Left kidney (tissue), 2 donors: ENCODE measurements around the gene PPM1G. TPM values are rescaled to one million over a fixed set of nuclear protein-coding genes. Genes with fewer than 3 reads are reported as not detected.
"Not testable (repeated sequence)": the region's sequence is repeated elsewhere in the genome, so short reads cannot be mapped to it uniquely, and the experiment has no call there.

ENCODE experiments used
- DNase-seq: peaks from one replicate; pipeline ENCODE4 v3.0.0-alpha.2; 2013
- polyA plus RNA-seq: library from polyadenylated mRNA; unstranded; fragments of 120-200 nt; gene quantifications from one replicate; pipeline ENCODE4 v1.2.1, GENCODE V29; 2013; ENCODE audit not compliant: insufficient read length

The PPM1G gene
- polyA plus RNA-seq, 1 donor, result 96.0 TPM

DNA sequence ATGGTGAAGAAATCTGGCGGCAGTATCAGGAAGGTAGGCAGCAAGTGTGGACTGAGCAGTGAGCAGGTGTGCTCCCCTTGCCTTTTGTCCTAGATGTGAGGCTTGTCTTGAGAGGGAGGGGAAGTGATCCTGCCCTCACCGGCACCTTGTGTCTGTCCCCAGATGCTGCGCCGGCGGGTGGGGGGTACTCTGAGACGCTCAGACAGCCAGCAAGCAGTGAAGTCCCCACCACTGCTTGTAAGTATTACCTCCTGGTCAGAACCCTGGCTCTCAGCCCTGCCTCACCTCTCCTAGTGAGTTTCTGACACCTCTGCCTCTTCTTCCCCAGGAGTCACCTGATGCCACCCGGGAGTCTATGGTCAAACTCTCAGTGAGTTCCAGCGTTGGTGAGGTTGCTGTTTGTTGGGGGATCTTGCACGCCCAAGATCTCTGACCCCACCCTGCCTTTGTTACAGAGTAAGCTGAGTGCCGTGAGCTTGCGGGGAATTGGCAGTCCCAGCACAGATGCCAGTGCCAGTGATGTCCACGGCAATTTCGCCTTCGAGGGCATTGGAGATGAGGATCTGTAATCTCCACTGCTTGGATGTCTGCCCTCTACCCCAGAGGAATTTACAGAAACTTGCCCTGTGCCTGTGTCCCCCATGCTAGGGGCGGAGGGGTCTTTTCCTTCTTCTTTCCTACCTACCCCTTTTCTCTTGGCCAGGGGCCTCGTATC, 33.1 kb downstream of the PPM1G start:
- no peak for DNase-seq

DNA sequence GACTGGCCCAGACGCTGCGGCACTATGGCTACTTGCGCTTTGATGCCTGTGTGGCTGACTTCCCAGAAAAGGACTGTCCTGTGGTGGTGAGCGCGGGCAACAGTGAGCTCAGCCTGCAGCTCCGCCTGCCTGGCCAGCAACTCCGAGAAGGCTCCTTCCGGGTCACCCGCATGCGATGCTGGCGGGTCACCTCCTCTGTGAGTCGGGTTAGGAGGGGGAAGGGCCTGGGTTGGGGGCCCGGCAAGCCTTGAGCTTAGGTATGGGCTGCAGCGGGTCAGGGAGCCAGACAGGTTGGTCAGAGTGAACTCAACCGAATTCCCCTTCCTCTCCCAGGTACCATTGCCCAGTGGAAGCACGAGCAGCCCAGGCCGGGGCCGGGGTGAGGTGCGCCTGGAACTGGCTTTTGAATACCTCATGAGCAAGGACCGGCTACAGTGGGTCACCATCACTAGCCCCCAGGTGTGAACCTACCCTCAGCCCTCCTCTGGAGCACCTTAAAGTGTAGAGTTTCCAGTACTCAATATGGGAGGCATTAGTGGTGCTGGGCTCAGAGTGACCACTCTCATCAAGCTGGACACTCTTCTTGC, 33.8 kb downstream of the PPM1G start:
- DNase-seq, result no peak

- DNase-seq, result no peak
These were observed 35.8 kb downstream of the PPM1G start for GRCh38 chr2:27373567-27373966.

GRCh38 chr2:27372937-27373336, 36.5 kb downstream of the PPM1G start:
- DNase-seq, result no peak

DNA sequence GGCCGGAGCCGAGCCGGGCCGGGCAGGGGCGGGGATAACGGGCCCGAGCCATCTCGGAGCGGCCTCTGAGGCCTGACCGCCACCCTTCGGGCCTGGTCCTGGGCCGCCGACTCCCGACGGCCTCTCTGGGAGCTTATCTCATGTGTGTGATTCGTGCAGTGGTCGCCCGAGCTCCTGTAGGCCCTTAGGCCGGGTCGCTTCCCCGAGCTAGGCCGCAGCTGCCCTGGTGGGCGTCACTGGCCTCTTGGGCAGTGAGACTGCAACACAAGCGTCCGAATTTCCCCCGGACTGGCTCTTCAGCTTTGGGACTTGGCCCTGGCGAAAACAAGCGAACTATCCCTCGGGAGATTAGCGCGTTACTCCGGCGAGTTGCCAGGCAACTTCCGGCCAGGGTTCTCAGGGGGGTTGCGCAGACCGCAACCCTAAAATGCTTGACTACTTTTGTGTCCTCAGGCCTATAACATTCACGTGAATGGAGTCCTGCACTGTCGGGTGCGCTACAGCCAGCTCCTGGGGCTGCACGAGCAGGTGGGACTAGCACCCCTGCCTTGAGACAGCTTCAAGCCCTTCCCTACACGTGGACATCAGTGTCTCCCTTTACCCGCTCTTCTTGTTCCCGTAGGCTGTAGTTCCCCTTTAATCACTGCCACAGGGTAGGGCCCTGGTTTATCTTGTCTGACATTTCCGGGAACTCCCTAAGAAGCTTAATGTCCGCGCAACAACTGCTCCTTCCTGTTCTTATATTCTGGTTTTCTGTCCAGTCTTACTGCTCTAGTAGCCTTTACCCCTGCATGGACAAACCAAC, 38.4 kb downstream of the PPM1G start:
- DNase-seq, result no peak

- DNase-seq, result peak; percentile 99
These were observed 39.2 kb downstream of the PPM1G start, which contains the start of the genes EIF2B4 and SNX17 for GRCh38 chr2:27370026-27370815. Gene EIF2B4 (minus strand): TSS chr2:27370338. CDS start chr2:27370314, 24 bp downstream. Gene SNX17 (plus strand): TSS chr2:27370616. CDS start chr2:27370744, 128 bp downstream.

GRCh38 chr2:27369471-27370025, 39.8 kb downstream of the PPM1G start:
- DNase-seq, result no peak

GRCh38 chr2:27363933-27364332, 45.5 kb downstream of the PPM1G start:
- DNase-seq, result no peak

DNA sequence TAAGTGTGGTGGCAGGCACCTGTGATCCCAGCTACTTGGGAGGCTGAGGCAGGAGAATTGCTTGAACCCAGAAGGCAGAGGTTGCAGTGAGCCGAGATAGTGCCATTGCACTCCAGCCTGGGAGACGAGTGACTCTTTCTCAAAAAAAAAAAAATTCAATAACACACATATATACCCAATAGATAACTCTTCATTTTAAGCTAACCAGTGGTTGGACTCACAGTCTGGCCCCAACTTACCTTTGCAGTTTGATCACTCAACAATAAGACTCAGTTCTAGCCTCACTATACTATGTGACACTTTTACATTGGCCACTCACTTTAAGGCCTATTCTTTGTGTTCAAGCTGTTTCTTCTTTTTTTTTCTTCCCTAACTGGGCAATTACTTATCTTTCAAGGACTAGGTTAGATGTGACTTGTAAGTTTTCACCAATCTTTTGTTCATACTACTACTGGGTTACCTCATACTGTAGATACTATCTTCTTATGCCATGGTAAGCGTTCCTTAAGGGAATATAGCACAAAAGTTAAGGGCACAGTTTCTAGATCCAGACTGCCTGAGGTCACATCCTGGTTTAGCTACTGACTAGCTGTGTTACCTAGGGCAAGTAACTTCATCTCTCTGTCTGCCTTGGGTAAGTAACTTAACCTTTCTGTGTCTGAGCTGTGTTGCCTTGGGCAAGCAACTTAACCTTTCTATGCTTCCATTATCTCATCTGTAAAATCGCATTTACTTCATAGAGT, 46.5 kb downstream of the PPM1G start:
- DNase-seq, result no peak

- peak; percentile 99 for DNase-seq
These were observed 52.8 kb downstream of the PPM1G start, which contains the start of gene GTF3C2 for GRCh38 chr2:27356382-27357181. Gene GTF3C2 (minus strand): TSS chr2:27356764. CDS start chr2:27343554, 13,210 bp downstream.

- no peak for DNase-seq
These were observed 53.4 kb downstream of the PPM1G start for GRCh38 chr2:27356056-27356381.

GRCh38 chr2:27354597-27354927, 54.8 kb downstream of the PPM1G start:
- DNase-seq, result no peak

DNA sequence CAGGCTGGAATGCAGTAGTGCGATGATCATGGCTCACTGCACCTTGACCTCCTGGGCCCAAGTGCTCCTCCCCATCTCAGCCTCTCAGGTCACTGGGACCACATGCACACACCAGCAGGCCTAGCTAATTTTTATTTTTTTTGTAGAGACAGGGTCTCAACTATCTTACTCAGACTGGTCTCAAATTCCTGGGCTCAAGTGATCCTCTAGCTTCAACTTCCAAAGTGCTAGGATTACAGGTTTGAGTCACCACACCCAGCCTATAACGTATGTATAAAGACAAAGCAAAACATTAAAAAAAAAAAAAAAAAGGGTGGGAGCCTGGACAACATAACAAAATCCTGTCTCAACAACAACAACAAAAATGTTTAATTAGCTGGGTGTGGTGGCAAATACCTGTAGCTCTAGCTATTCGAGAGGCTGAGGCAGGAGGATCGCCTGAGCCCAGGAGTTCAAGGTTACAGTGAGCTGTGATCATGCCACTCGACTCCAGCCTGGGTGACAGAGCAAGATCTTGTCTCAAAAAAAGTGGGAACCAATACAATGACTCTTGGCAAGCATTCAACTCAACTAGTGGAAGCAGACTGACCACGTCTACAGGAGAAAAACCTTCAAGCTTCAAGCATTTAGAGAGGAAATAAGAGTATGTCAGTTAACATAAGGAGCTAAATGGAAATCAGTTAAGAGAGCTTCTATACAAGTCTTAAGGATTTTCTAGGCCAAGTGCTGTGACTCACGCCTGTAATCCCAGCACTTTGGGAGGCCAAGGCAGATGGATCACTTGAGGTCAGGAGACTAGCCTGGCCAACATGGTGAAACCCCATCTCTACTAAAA, 55.4 kb downstream of the PPM1G start:
- DNase-seq, result no peak

- DNase-seq, result not testable (repeated sequence)
These were observed 56.0 kb downstream of the PPM1G start for GRCh38 chr2:27353386-27353761.

DNA sequence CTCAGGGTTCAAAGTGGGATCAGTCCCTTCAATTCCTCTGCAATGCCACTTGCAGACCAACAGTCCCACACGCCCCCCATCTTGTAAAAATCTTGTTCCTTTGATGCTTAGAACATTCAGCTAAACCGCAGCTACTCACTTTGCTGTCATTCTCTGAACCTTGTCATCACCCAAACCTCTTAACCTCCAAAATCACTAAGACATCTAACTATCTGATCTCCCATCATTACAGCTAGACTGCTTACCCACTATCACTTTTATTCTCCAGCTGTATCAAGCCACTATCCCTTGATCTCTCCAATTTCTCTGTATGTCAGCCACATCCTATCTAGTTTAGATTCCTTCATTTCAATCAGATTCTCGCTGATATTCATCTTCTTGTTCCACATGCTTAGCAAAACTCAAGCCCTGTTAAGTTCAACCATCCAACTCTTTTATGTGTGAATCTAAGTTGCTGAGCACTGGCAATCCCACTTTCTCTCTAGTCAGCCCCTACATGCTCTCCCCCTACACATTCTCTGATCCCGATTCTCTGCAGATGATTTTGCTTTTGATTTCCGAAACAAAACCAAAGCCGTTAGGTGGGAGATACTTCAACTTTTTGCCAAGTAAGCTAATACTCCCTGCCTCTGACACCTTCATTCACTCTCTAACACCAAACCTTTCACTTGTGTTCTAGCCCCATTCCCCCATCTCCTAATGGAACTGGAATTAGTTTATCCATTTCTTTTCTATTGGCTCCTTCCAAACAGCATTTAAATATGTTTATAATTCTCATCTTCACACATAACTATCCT, 57.4 kb downstream of the PPM1G start:
- DNase-seq, result no peak

- no peak for DNase-seq
These were observed 59.2 kb downstream of the PPM1G start for GRCh38 chr2:27350106-27350693.

- DNase-seq, result no peak
These were observed 61.8 kb downstream of the PPM1G start for GRCh38 chr2:27347641-27348040.

DNA sequence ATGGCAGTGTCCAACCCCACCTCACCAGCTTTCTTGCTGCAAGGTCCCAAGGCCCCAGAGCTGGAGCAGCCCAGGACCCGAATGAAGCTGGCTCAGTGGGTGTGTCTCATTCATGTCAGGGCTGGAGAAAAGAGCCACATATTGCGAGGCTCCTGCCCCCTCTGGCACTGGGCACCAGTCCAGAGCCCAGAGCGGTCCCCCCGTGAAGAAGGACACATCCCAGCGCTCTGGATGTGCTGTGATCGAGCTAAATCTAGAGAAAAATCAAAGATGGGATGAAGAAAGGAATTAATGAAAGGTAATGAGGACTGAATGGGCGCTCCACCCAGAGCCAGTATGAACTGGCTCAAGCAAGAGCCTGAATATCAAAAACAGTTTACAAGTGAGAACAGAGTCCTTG, 73.2 kb downstream of the PPM1G start:
- no peak for DNase-seq
